Body of pancreas (tissue), 4 donors: ENCODE data around the gene TWF2. TPM values are rescaled to one million over a fixed set of nuclear protein-coding genes. Genes with fewer than 3 reads are reported as not detected.

Source experiments
- ATAC-seq: fragments of 150-250 bp; one replicate; pipeline ENCODE4 v1.9.1; 2016
- DNase-seq, 4 donors: peaks; one replicate each; pipeline ENCODE4 v3.0.0-alpha.2; 2019
- H3K27ac ChIP-seq, 4 donors: fragments of 200-600 bp; sonication (generic); 1 replicate in 3 of 4; 2 replicates in 1 of 4; pipeline versions ENCODE4 v1.5.1 to v1.6.1; 2016 to 2019; ENCODE audit warnings: mild to moderate bottlenecking in 1 of 4, mixed read lengths in 1 of 4, moderate library complexity in 1 of 4
- H3K27me3 ChIP-seq, 2 donors: fragments of 200-600 bp; sonication (generic); one replicate each; pipeline ENCODE4 v1.6.0; 2016; ENCODE audit warnings: mild to moderate bottlenecking in 1 of 2
- H3K36me3 ChIP-seq, 2 donors: fragments of 200-600 bp; sonication (generic); replicated peaks in 1 of 2; 2 replicates each; pipeline ENCODE4 v1.5.1; 2016; ENCODE audit warnings: low read depth in 2 of 2; ENCODE audit not compliant: insufficient read depth in 1 of 2
- H3K4me1 ChIP-seq: fragments of 200-600 bp; sonication (generic); one replicate; pipeline ENCODE4 v1.6.0; 2016
- H3K4me3 ChIP-seq, 2 donors: fragments of 200-600 bp; sonication (generic); 1 replicate in 1 of 2; 2 replicates in 1 of 2; pipeline ENCODE4 v1.5.1; 2016 to 2019
- H3K9me3 ChIP-seq, 3 donors: fragments of 200-600 bp; sonication (generic); 1 replicate in 2 of 3; 2 replicates in 1 of 3; pipeline ENCODE4 v1.5.1; 2016
- POLR2A ChIP-seq, 3 donors: fragments of 450-650 bp; IDR thresholded peaks; one replicate each; pipeline ENCODE4 v1.6.1; 2016; ENCODE audit warnings: antibody characterized with exemption in 3 of 3, mild to moderate bottlenecking in 2 of 3
- WGBS, 2 donors: methylation state at CpG; one replicate each; pipeline ENCODE4 v1.1.5; 2017; 5-methylcytosine and 5-hydroxymethylcytosine counted together
- intact Hi-C: fragments of 100-400 bp; cut with DNase I; formaldehyde crosslinking; loops from one replicate; pipeline ENCODE4 v1.15.1; 2023
- total RNA-seq, 2 donors: library from RNA; depleted of rRNA; stranded (reverse); fragments of >200 nt; gene quantifications; one replicate each; pipeline ENCODE4 v1.1.0, GENCODE V29; 2016
- TF ChIP-seq, protein P1 (sequence below), 7 experiments: fragments of 450-650 bp in 4 of 7; fragments of 200-600 bp in 3 of 7; sonication (generic) in 3 of 7; IDR thresholded peaks; one replicate each; pipeline ENCODE4 v1.5.1; 2016 to 2019; ENCODE audit warnings: antibody characterized with exemption in 7 of 7

The TWF2 gene
- total RNA-seq, 2 donors from 2014 or later = 26.7 to 35.8 TPM

- H3K36me3 ChIP-seq = peaks cover 0 to 34% of the 10 kb centered on the region in 2 donors
- peaks cover 10% of the 10 kb centered on the region for H3K4me1 ChIP-seq
- no peak for DNase-seq
- TF ChIP-seq POLR2A (IDR thresholded peaks at IDR 0.05) = no peak
- TF ChIP-seq, protein P1, sequence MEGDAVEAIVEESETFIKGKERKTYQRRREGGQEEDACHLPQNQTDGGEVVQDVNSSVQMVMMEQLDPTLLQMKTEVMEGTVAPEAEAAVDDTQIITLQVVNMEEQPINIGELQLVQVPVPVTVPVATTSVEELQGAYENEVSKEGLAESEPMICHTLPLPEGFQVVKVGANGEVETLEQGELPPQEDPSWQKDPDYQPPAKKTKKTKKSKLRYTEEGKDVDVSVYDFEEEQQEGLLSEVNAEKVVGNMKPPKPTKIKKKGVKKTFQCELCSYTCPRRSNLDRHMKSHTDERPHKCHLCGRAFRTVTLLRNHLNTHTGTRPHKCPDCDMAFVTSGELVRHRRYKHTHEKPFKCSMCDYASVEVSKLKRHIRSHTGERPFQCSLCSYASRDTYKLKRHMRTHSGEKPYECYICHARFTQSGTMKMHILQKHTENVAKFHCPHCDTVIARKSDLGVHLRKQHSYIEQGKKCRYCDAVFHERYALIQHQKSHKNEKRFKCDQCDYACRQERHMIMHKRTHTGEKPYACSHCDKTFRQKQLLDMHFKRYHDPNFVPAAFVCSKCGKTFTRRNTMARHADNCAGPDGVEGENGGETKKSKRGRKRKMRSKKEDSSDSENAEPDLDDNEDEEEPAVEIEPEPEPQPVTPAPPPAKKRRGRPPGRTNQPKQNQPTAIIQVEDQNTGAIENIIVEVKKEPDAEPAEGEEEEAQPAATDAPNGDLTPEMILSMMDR (IDR thresholded peaks at IDR 0.05) = no peak
- no peak overlapping the region for H3K27ac ChIP-seq
- no peak overlapping the region for H3K4me3 ChIP-seq
- WGBS, 2 donors = 76 to 85% methylated on average over 6 of the region's 6 CpGs
- no peak for ATAC-seq
- intact Hi-C loops = no loop called here
- no peaks in the 10 kb centered on the region for H3K9me3 ChIP-seq
- no peaks in the 10 kb centered on the region for H3K27me3 ChIP-seq
Measured at GRCh38 chr3:52205727-52206372, 33.1 kb downstream of the TWF2 start.

DNA sequence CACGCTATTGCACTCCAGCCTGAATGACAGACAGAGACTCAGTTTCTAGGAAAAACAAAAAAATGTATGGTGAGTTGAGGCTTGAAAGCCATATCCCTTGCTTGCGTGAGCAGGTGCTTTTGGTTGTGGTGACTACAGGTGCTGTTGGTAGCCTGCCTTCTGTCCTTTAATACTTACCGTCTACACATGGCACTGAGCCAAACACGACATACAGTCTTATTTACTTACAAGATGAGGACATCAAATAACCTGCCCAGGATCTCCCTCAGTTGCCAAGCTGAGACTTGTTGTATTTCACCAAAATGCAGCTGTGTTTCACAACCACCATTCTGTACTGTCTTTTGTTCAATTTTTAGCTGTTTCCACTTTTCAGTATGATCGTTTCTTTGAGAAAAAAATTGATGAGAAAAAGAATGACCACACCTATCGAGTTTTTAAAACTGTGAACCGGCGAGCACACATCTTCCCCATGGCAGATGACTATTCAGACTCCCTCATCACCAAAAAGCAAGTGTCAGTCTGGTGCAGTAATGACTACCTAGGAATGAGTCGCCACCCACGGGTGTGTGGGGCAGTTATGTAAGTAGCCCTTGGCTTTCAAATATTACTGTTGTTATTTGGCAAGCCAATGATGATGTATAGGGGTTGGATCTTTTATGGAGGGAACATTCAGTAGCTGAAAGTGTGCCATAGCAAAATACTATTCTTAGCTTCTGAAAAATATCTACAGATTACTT is 34.5 kb downstream of the TWF2 start:
- no peaks in the 10 kb centered on the region for H3K27me3 ChIP-seq
- H3K4me3 ChIP-seq = no peak overlapping the region
- no peaks in the 10 kb centered on the region for H3K9me3 ChIP-seq
- 66 to 70% methylated on average over 10 of the region's 10 CpGs for WGBS, 2 donors
- DNase-seq = peak; percentile 55 to 83 (median 72)
- peak overlapping the region in 2 of 4 donors; percentile 9 to 18 for H3K27ac ChIP-seq
- peak; percentile 69 for ATAC-seq
- intact Hi-C loops = no loop called here
- TF ChIP-seq, protein P1 (IDR thresholded peaks at IDR 0.05) = no peak
- no peak for TF ChIP-seq POLR2A (IDR thresholded peaks at IDR 0.05)
- peaks cover 10% of the 10 kb centered on the region for H3K4me1 ChIP-seq
- H3K36me3 ChIP-seq = peaks cover 0 to 30% of the 10 kb centered on the region in 2 donors

- TF ChIP-seq, protein P1 (IDR thresholded peaks at IDR 0.05) = no peak
- no peak for TF ChIP-seq POLR2A (IDR thresholded peaks at IDR 0.05)
- WGBS, 2 donors = 75 to 96% methylated on average over 1 of the region's 1 CpG
- no peaks in the 10 kb centered on the region for H3K9me3 ChIP-seq
- DNase-seq = no peak
- no peak overlapping the region for H3K4me3 ChIP-seq
- intact Hi-C loops = no loop called here
- no peak overlapping the region for H3K27ac ChIP-seq
- H3K27me3 ChIP-seq = no peaks in the 10 kb centered on the region
- H3K36me3 ChIP-seq = peaks cover 0 to 26% of the 10 kb centered on the region in 2 donors
- no peak for ATAC-seq
- peaks cover 18% of the 10 kb centered on the region for H3K4me1 ChIP-seq
Measured at GRCh38 chr3:52203701-52204100, 35.3 kb downstream of the TWF2 start.

GRCh38 chr3:52202384-52203077 is 36.4 kb downstream of the TWF2 start:
- intact Hi-C loops = no loop called here
- Histone ChIP-seq H3K27me3 (no peaks in the 10 kb centered on the region), H3K36me3 (peaks cover 0 to 17% of the 10 kb centered on the region in 2 donors), H3K27ac (peak overlapping the region in 1 of 4 donors; percentile 26), H3K4me1 (peaks cover 24% of the 10 kb centered on the region), H3K4me3 (no peak overlapping the region), H3K9me3 (no peaks in the 10 kb centered on the region)
- ATAC-seq = no peak
- WGBS, 2 donors = 70 to 90% methylated on average over 4 of the region's 4 CpGs
- TF ChIP-seq, protein P1 (IDR thresholded peaks at IDR 0.05) = no peak
- no peak for TF ChIP-seq POLR2A (IDR thresholded peaks at IDR 0.05)
- DNase-seq = no peak
